IPS-20b (cell line): ENCODE measurements around the gene NLGN1.

Experiments used
- H3K27ac ChIP-seq: one replicate; pipeline ENCODE4 v1.5.1; 2013; ENCODE audit warnings: low read length
- H3K27me3 ChIP-seq: 2 replicates; pipeline ENCODE4 v1.6.1; 2013; ENCODE audit warnings: mild to moderate bottlenecking, low read length, inconsistent platforms; ENCODE audit not compliant: insufficient read depth
- H3K36me3 ChIP-seq: 2 replicates; pipeline ENCODE4 v1.6.1; 2013; ENCODE audit warnings: low read depth, mild to moderate bottlenecking, inconsistent platforms, low read length, moderate library complexity; ENCODE audit not compliant: insufficient read depth
- H3K4me1 ChIP-seq: 2 replicates; pipeline ENCODE4 v1.6.1; 2013; ENCODE audit warnings: mild to moderate bottlenecking, control low read depth, inconsistent platforms, low read length, moderate library complexity; ENCODE audit not compliant: insufficient read depth
- H3K4me3 ChIP-seq: 2 replicates; pipeline ENCODE4 v1.5.1; 2013; ENCODE audit warnings: mild to moderate bottlenecking, low read length, inconsistent platforms
- H3K9ac ChIP-seq: 2 replicates; pipeline ENCODE4 v1.6.1; 2013; ENCODE audit warnings: low read depth, mild to moderate bottlenecking, inconsistent platforms, low read length, moderate library complexity
- H3K9me3 ChIP-seq: 2 replicates; pipeline ENCODE4 v1.6.1; 2013; ENCODE audit warnings: mild to moderate bottlenecking, low read depth, low read length, inconsistent platforms; ENCODE audit not compliant: insufficient read depth

Gene NLGN1

GRCh38 chr3:173893835-173894234 is 496.3 kb downstream of the NLGN1 start:
- Histone ChIP-seq H3K27me3 (no peaks in the 10 kb centered on the region), H3K4me3 (no peak overlapping the region), H3K36me3 (no peaks in the 10 kb centered on the region), H3K9me3 (no peaks in the 10 kb centered on the region), H3K9ac (no peak overlapping the region), H3K4me1 (no peaks in the 10 kb centered on the region; the same call in 1 of the 2 replicates), H3K27ac (no peak overlapping the region)

- no peaks in the 10 kb centered on the region for H3K9me3 ChIP-seq
- H3K36me3 ChIP-seq: no peaks in the 10 kb centered on the region
- H3K4me3 ChIP-seq: no peak overlapping the region
- no peaks in the 10 kb centered on the region for H3K4me1 ChIP-seq
- H3K9ac ChIP-seq: no peak overlapping the region
- no peaks in the 10 kb centered on the region for H3K27me3 ChIP-seq
- no peak overlapping the region for H3K27ac ChIP-seq
Measured at GRCh38 chr3:173897631-173898030, 500.1 kb downstream of the NLGN1 start.

- peaks cover 3% of the 10 kb centered on the region; the same call in 1 of the 2 replicates for H3K4me1 ChIP-seq
- no peaks in the 10 kb centered on the region for H3K27me3 ChIP-seq
- H3K36me3 ChIP-seq: no peaks in the 10 kb centered on the region
- H3K27ac ChIP-seq: no peak overlapping the region
- H3K4me3 ChIP-seq: no peak overlapping the region
- no peak overlapping the region for H3K9ac ChIP-seq
- H3K9me3 ChIP-seq: no peaks in the 10 kb centered on the region
Measured at GRCh38 chr3:173901649-173902048, 504.1 kb downstream of the NLGN1 start.

GRCh38 chr3:173902401-173902800 is 504.9 kb downstream of the NLGN1 start:
- H3K36me3 ChIP-seq: no peaks in the 10 kb centered on the region
- H3K4me1 ChIP-seq: peaks cover 3% of the 10 kb centered on the region; the same call in 1 of the 2 replicates
- H3K4me3 ChIP-seq: no peak overlapping the region
- no peak overlapping the region for H3K9ac ChIP-seq
- H3K9me3 ChIP-seq: no peaks in the 10 kb centered on the region
- no peaks in the 10 kb centered on the region for H3K27me3 ChIP-seq
- no peak overlapping the region for H3K27ac ChIP-seq

GRCh38 chr3:173902871-173903270 is 505.3 kb downstream of the NLGN1 start:
- peaks cover 3% of the 10 kb centered on the region; the same call in 1 of the 2 replicates for H3K4me1 ChIP-seq
- H3K9me3 ChIP-seq: no peaks in the 10 kb centered on the region
- H3K27ac ChIP-seq: no peak overlapping the region
- H3K27me3 ChIP-seq: no peaks in the 10 kb centered on the region
- H3K36me3 ChIP-seq: no peaks in the 10 kb centered on the region
- no peak overlapping the region for H3K4me3 ChIP-seq
- no peak overlapping the region for H3K9ac ChIP-seq

- Histone ChIP-seq H3K4me3 (no peak overlapping the region), H3K36me3 (no peaks in the 10 kb centered on the region)
Measured at GRCh38 chr3:173905381-173905780, 507.8 kb downstream of the NLGN1 start.

GRCh38 chr3:173911446-173911845 is 513.9 kb downstream of the NLGN1 start:
- Histone ChIP-seq H3K36me3 (no peaks in the 10 kb centered on the region), H3K27ac (no peak overlapping the region), H3K9ac (no peak overlapping the region), H3K9me3 (no peaks in the 10 kb centered on the region), H3K4me3 (no peak overlapping the region), H3K4me1 (peaks cover 23% of the 10 kb centered on the region), H3K27me3 (no peaks in the 10 kb centered on the region)

More at GRCh38 chr3:173905381-173905780, 507.8 kb downstream of the NLGN1 start:
- Histone ChIP-seq H3K27me3 (no peaks in the 10 kb centered on the region), H3K4me1 (peaks cover 3% of the 10 kb centered on the region; the same call in 1 of the 2 replicates), H3K27ac (no peak overlapping the region), H3K9ac (no peak overlapping the region), H3K9me3 (no peaks in the 10 kb centered on the region)

- Histone ChIP-seq H3K4me3 (no peak overlapping the region), H3K4me1 (peaks cover 23% of the 10 kb centered on the region), H3K9ac (no peak overlapping the region), H3K36me3 (no peaks in the 10 kb centered on the region), H3K27ac (no peak overlapping the region), H3K9me3 (no peaks in the 10 kb centered on the region), H3K27me3 (no peaks in the 10 kb centered on the region)
Measured at GRCh38 chr3:173912126-173912525, 514.6 kb downstream of the NLGN1 start.

GRCh38 chr3:173913397-173913796 is 515.9 kb downstream of the NLGN1 start:
- H3K9ac ChIP-seq: no peak overlapping the region

GRCh38 chr3:173913974-173914421 is 516.5 kb downstream of the NLGN1 start:
- H3K9me3 ChIP-seq: no peaks in the 10 kb centered on the region
- H3K9ac ChIP-seq: no peak overlapping the region
- peaks cover 23% of the 10 kb centered on the region for H3K4me1 ChIP-seq
- H3K27ac ChIP-seq: no peak overlapping the region
- H3K4me3 ChIP-seq: no peak overlapping the region
- H3K36me3 ChIP-seq: no peaks in the 10 kb centered on the region
- no peaks in the 10 kb centered on the region for H3K27me3 ChIP-seq

More at GRCh38 chr3:173913397-173913796, 515.9 kb downstream of the NLGN1 start:
- no peak overlapping the region for H3K4me3 ChIP-seq
- H3K4me1 ChIP-seq: peaks cover 23% of the 10 kb centered on the region
- no peak overlapping the region for H3K27ac ChIP-seq
- H3K36me3 ChIP-seq: no peaks in the 10 kb centered on the region
- H3K9me3 ChIP-seq: no peaks in the 10 kb centered on the region
- no peaks in the 10 kb centered on the region for H3K27me3 ChIP-seq

GRCh38 chr3:173916799-173917198 is 519.3 kb downstream of the NLGN1 start:
- Histone ChIP-seq H3K27ac (no peak overlapping the region), H3K9me3 (no peaks in the 10 kb centered on the region), H3K9ac (no peak overlapping the region), H3K4me3 (no peak overlapping the region), H3K36me3 (no peaks in the 10 kb centered on the region), H3K4me1 (peaks cover 26% of the 10 kb centered on the region), H3K27me3 (no peaks in the 10 kb centered on the region)

- no peaks in the 10 kb centered on the region for H3K9me3 ChIP-seq
- no peak overlapping the region for H3K4me3 ChIP-seq
- H3K27me3 ChIP-seq: no peaks in the 10 kb centered on the region
- H3K9ac ChIP-seq: no peak overlapping the region
- H3K4me1 ChIP-seq: peaks cover 9% of the 10 kb centered on the region
- no peaks in the 10 kb centered on the region for H3K36me3 ChIP-seq
- no peak overlapping the region for H3K27ac ChIP-seq
Measured at GRCh38 chr3:173920386-173920785, 522.8 kb downstream of the NLGN1 start.
